ENCODE data around the gene PPP2R5C.

The PPP2R5C gene

DNA sequence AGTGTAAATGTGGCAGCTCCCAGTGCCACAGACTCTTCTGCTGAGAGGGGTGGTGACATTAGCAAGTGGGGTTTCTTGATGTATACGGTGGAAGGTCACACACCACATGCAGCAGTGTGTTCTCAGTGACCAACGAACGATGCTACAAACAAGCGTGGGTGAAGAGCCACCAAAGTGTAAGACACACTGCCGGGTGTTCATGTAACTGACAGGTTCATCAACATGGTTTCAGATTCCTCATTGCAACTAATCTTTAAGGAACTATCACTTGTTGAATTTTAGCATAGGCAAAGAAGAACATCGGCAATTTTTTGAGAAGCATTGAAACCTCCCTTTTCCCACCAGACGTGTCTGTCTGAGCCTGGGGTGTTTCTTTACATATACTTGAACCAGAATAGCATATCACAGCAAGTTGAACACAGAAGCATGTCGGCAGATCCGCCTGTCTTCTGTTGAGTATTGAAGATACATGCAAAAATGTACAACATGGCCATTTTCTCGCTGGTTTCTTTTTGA lies 58.8 kb downstream of the PPP2R5C start:
- TF ChIP-seq ZC3H10 (CRISPR knock-in tag; IDR thresholded peaks at IDR 0.05) (no peak), ESRRG (CRISPR knock-in tag; IDR thresholded peaks at IDR 0.05) (no peak), BACH2 (CRISPR knock-in tag; IDR thresholded peaks at IDR 0.05; ENCODE audit: borderline replicate concordance) (no peak), OSR1 (CRISPR knock-in tag; IDR thresholded peaks at IDR 0.05) (no peak), ZFP30 (CRISPR knock-in tag; IDR thresholded peaks at IDR 0.05) (no peak), GLIS3 (CRISPR knock-in tag; IDR thresholded peaks at IDR 0.05) (no peak), ZNF70 (CRISPR knock-in tag; IDR thresholded peaks at IDR 0.05) (no peak), TCF4 (CRISPR knock-in tag; IDR thresholded peaks at IDR 0.05; ENCODE audit: borderline replicate concordance) (no peak)
- TF ChIP-seq, protein P1, sequence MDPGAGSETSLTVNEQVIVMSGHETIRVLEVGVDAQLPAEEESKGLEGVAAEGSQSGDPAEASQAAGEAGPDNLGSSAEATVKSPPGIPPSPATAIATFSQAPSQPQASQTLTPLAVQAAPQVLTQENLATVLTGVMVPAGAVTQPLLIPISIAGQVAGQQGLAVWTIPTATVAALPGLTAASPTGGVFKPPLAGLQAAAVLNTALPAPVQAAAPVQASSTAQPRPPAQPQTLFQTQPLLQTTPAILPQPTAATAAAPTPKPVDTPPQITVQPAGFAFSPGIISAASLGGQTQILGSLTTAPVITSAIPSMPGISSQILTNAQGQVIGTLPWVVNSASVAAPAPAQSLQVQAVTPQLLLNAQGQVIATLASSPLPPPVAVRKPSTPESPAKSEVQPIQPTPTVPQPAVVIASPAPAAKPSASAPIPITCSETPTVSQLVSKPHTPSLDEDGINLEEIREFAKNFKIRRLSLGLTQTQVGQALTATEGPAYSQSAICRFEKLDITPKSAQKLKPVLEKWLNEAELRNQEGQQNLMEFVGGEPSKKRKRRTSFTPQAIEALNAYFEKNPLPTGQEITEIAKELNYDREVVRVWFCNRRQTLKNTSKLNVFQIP (CRISPR knock-in tag; IDR thresholded peaks at IDR 0.05; ENCODE audit: borderline replicate concordance, low read depth) = no peak
- TF ChIP-seq, protein P2, sequence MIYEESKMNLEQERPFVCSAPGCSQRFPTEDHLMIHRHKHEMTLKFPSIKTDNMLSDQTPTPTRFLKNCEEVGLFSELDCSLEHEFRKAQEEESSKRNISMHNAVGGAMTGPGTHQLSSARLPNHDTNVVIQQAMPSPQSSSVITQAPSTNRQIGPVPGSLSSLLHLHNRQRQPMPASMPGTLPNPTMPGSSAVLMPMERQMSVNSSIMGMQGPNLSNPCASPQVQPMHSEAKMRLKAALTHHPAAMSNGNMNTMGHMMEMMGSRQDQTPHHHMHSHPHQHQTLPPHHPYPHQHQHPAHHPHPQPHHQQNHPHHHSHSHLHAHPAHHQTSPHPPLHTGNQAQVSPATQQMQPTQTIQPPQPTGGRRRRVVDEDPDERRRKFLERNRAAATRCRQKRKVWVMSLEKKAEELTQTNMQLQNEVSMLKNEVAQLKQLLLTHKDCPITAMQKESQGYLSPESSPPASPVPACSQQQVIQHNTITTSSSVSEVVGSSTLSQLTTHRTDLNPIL (CRISPR knock-in tag; IDR thresholded peaks at IDR 0.05; ENCODE audit: low read depth) = no peak
- no peak for ATAC-seq

DNA sequence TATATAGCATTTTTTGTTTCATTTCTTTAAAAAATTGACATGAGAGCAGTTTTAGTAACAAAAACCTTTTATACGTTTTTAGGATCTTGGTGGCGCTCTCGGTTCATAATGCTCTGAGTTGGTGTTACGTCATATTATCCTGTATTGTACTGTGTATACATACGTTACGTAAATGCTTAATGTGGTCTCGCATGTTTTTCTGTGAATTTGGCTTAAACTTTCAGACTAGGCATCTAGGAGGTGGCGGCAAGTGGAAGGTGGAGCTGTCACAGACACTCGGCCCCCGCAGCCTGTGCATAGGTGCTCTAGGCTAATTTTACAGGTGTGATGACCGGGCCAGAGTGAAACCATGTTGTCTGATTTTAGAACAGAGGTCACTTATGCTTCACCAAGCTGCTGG lies 60.0 kb downstream of the PPP2R5C start:
- no peak for ATAC-seq
- TF ChIP-seq ZC3H10 (CRISPR knock-in tag; IDR thresholded peaks at IDR 0.05) = no peak
- TF ChIP-seq ZNF565 (CRISPR knock-in tag; conservative IDR thresholded peaks at IDR 0.05; ENCODE audit: low read depth) = no peak
- TF ChIP-seq ZFP30 (CRISPR knock-in tag; IDR thresholded peaks at IDR 0.05) = no peak

DNA sequence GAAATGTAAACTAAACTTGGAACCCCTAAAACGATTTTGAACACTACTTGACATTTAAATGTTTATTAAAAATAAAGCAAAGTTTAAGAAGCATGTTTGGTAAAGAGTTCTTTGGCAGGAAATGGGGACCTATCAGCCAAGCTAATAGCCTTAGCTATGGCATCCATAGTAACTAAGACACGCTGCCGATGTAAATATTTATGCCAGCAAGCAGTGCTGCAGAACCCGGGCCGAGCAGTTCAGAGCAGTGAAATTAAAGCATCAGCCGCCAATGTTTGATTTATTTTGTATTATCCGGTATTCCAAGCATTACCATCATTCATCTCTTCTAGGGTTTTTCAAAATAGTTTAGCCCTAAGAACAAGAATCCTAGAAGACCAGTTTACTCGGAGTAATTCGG lies 61.6 kb downstream of the PPP2R5C start:
- TF ChIP-seq, protein P3, sequence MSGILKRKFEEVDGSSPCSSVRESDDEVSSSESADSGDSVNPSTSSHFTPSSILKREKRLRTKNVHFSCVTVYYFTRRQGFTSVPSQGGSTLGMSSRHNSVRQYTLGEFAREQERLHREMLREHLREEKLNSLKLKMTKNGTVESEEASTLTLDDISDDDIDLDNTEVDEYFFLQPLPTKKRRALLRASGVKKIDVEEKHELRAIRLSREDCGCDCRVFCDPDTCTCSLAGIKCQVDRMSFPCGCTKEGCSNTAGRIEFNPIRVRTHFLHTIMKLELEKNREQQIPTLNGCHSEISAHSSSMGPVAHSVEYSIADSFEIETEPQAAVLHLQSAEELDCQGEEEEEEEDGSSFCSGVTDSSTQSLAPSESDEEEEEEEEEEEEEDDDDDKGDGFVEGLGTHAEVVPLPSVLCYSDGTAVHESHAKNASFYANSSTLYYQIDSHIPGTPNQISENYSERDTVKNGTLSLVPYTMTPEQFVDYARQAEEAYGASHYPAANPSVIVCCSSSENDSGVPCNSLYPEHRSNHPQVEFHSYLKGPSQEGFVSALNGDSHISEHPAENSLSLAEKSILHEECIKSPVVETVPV (CRISPR knock-in tag; IDR thresholded peaks at IDR 0.05) = no peak
- TF ChIP-seq RARB (CRISPR knock-in tag; IDR thresholded peaks at IDR 0.05) (no peak), ZNF70 (CRISPR knock-in tag; IDR thresholded peaks at IDR 0.05) (no peak), ARNTL (CRISPR knock-in tag; IDR thresholded peaks at IDR 0.05; ENCODE audit: borderline replicate concordance, low read depth) (no peak), ZC3H10 (CRISPR knock-in tag; IDR thresholded peaks at IDR 0.05) (no peak), ZNF8 (CRISPR knock-in tag; IDR thresholded peaks at IDR 0.05) (no peak), BACH2 (CRISPR knock-in tag; IDR thresholded peaks at IDR 0.05; ENCODE audit: borderline replicate concordance) (no peak), SNAI2 (CRISPR knock-in tag; IDR thresholded peaks at IDR 0.05) (no peak), TOX (CRISPR knock-in tag; IDR thresholded peaks at IDR 0.05; ENCODE audit: borderline replicate concordance) (no peak), PPARA (CRISPR knock-in tag; IDR thresholded peaks at IDR 0.05; ENCODE audit: borderline replicate concordance) (no peak), CSDC2 (CRISPR knock-in tag; IDR thresholded peaks at IDR 0.05) (no peak), TCF4 (CRISPR knock-in tag; IDR thresholded peaks at IDR 0.05; ENCODE audit: borderline replicate concordance) (no peak), ZNF565 (CRISPR knock-in tag; conservative IDR thresholded peaks at IDR 0.05; ENCODE audit: low read depth) (no peak)
- TF ChIP-seq, protein P4, sequence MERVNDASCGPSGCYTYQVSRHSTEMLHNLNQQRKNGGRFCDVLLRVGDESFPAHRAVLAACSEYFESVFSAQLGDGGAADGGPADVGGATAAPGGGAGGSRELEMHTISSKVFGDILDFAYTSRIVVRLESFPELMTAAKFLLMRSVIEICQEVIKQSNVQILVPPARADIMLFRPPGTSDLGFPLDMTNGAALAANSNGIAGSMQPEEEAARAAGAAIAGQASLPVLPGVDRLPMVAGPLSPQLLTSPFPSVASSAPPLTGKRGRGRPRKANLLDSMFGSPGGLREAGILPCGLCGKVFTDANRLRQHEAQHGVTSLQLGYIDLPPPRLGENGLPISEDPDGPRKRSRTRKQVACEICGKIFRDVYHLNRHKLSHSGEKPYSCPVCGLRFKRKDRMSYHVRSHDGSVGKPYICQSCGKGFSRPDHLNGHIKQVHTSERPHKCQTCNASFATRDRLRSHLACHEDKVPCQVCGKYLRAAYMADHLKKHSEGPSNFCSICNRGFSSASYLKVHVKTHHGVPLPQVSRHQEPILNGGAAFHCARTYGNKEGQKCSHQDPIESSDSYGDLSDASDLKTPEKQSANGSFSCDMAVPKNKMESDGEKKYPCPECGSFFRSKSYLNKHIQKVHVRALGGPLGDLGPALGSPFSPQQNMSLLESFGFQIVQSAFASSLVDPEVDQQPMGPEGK (CRISPR knock-in tag; IDR thresholded peaks at IDR 0.05; ENCODE audit: borderline replicate concordance) = no peak
- TF ChIP-seq, protein P1 (CRISPR knock-in tag; IDR thresholded peaks at IDR 0.05; ENCODE audit: borderline replicate concordance, low read depth) = no peak
- no peak for ATAC-seq

Data from SK-N-SH treated with all-trans-retinoic acid at 6 μM for 48 hours (cell line).